Choroid plexus epithelial cell (primary cell): ENCODE results near the gene CD300C.
"Not testable (repeated sequence)": the region's sequence is repeated elsewhere in the genome, so short reads cannot be mapped to it uniquely, and the experiment has no call there.

ENCODE experiments used
- DNase-seq: peaks from one replicate; pipeline ENCODE4 v3.0.0-alpha.2; 2010; ENCODE audit warnings: low read depth
- H3K4me3 ChIP-seq: 2 replicates; pipeline ENCODE4 v1.5.1; 2011; ENCODE audit warnings: low read depth, mild to moderate bottlenecking, control low read depth, low read length, moderate library complexity
- CTCF ChIP-seq: conservative IDR thresholded peaks from 2 replicates; pipeline ENCODE4 v1.5.1; 2011; ENCODE audit warnings: low read depth, mild to moderate bottlenecking, control low read depth, inconsistent platforms, low read length, moderate library complexity

CD300C gene

DNA sequence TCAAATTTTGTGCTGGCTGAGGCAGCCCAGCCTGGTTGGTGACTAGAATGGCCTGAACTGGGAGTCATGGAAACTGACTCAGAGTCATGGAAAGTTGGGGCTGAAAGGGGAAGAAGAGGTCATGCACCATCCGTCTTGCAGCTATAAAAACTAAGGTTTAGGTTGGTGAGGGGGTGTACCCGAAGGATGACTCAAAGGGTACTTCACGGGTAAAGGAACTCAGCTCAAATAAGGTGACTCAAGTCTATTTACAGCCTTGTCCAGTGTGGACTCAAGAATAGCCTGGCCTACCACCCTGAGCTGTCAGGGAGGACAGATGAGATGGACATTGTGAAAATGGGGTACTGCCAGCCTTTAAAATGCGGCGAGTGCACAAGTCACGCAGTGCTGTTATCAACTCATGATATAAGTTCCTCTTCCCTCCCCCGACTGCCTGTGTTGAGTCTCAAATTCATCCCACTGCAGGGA lies 33.3 kb downstream of the CD300C start:
- no peak overlapping the region for H3K4me3 ChIP-seq
- no peak for TF ChIP-seq CTCF
- no peak for DNase-seq

- no peak for DNase-seq
- no peak overlapping the region for H3K4me3 ChIP-seq
- TF ChIP-seq CTCF: no peak
Observed at GRCh38 chr17:74512036-74512435, 33.9 kb downstream of the CD300C start.

- no peak for DNase-seq
- H3K4me3 ChIP-seq: no peak overlapping the region
- TF ChIP-seq CTCF: no peak
Observed at GRCh38 chr17:74508156-74508555, 37.8 kb downstream of the CD300C start.

DNA sequence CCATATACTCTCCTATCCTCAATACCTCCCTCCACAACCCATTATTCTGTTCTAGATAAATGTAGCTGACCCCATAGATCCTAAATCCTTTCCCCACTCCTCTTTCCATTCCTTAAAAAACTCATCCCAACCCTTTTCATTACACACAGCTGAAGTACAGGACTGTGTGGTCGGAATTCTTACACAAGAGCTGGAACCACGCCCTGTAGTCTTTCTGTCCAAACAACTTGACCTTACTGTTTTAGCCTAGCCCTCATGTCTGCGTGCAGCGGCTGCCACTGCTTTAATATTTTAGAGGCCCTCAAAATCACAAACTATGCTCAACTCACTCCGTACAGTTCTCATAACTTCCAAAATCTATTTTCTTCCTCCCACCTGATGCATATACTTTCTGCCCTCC lies 42.0 kb downstream of the CD300C start:
- not testable (repeated sequence) for H3K4me3 ChIP-seq, DNase-seq

DNA sequence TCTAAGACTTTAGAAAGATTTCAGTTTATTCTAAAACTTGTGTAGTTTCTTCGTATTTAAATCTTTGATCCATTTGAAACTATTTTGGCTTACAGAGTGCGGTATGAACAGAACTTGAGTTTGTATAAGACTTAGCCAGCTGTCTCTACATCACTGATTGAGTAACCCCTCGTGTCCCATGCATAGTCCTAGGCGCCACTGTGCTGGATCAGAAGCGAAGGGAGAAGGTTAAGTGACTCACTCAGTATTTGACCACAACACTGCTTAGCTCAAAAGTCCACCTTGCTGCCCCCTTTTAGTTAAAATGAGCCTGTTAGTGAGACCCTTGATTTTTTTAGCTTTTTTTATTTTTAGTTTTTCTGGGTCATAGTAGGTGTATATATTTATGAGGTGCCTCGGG lies 43.1 kb downstream of the CD300C start:
- TF ChIP-seq CTCF: no peak
- no peak for DNase-seq
- H3K4me3 ChIP-seq: no peak overlapping the region

GRCh38 chr17:74499992-74500391 lies 45.9 kb downstream of the CD300C start:
- DNase-seq: no peak
- H3K4me3 ChIP-seq: no peak overlapping the region
- no peak for TF ChIP-seq CTCF

GRCh38 chr17:74497471-74497870 lies 48.4 kb downstream of the CD300C start:
- no peak for TF ChIP-seq CTCF
- H3K4me3 ChIP-seq: no peak overlapping the region

More at GRCh38 chr17:74497471-74497870, 48.4 kb downstream of the CD300C start:
- no peak for DNase-seq
